ENCODE data around the gene FAM222A.

FAM222A gene

DNA sequence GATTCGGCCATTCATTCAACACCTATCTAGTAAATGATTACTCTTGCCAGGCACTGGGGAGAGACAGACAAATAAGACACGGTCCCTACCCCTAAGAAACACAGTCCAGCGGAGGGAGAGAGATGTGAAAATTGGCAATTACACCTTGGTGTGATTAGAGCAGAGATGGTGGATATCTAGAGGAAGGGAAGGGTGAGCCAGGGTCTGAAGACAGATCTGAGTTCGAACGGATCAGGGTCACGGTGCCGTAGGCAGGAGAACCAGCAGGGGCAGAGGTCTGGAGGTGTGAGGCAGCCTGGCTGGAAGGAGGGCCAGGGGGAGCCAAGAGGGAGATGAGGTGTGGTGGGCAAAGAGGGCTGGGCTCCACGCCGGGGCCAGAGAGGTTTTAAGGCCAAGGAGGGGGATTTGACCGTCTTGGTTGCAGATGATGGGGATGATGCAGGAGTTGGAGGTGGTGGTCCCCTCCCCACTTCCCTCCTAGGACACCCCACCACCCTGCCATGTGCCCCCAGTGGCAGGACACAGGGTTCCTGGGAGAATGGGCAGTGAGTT, 27.1 kb downstream of the FAM222A start:
- no peak for DNase-seq

DNA sequence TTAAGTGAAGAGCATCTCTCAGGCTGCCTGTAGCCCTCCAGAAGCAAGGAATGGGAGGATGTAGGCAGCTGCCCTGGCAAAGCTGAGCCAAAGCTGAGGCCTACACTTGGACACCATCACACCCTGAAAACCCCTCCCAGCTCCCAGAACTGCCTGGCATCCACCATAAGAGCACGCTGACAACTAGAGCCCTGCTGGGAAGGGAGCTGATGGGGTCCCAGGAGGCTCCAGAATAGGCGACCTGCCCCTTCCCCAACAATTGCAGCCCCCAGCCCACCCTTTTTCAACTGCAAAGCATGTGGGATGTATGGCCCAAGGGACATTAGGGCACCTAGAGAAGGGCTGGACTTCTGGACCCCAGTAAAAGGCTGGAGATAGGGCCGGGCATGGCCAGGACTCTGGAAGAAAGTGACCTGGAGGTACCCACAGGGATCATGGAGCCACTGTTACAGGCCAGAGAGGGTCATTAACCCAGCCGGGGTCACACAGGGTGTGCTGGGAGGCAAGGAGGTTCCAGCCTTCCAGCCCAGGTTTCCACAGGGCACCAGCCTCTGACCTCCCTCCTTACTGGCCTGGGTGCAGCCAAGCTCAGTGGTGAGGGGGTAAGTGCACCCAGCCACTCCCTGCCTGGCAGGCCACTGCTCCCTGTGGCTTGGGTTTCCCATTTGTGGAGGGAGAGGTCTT, 27.8 kb downstream of the FAM222A start:
- DNase-seq: no peak

DNA sequence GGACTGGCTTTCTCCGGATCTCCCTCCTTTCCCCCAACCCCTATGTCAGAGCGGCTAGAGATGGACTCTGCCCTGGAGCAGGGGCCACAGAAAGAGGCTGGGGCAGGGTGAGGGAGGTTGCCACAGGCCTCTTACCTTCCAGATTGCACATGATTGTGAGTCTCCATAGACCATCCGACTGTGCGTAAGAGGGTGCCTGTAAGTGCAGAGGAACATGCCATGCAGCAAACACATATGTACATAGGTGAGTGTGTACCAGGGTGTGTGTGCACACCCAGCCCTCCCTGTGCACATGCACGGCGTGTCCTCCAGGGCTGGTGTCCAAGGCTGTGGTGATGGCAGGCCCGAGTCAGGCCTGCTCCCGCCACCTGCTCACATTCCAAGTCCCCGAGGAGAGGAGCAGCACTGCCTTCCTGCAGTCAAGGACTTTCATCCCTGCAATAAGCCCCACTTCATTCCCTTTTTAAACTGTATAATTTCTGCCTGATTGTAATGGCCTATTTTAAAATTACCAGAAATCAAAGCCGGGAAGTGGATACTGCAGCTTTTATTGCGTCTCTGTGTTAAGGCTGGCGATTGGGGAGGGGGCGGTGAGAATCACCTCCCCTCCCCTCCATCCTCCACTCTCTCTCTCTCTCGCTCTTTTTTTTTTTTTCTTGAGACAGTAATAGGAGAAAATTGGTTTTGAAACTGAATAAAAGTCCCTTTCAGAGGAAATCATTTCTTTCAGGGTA, 28.5 kb downstream of the FAM222A start:
- DNase-seq: no peak

DNA sequence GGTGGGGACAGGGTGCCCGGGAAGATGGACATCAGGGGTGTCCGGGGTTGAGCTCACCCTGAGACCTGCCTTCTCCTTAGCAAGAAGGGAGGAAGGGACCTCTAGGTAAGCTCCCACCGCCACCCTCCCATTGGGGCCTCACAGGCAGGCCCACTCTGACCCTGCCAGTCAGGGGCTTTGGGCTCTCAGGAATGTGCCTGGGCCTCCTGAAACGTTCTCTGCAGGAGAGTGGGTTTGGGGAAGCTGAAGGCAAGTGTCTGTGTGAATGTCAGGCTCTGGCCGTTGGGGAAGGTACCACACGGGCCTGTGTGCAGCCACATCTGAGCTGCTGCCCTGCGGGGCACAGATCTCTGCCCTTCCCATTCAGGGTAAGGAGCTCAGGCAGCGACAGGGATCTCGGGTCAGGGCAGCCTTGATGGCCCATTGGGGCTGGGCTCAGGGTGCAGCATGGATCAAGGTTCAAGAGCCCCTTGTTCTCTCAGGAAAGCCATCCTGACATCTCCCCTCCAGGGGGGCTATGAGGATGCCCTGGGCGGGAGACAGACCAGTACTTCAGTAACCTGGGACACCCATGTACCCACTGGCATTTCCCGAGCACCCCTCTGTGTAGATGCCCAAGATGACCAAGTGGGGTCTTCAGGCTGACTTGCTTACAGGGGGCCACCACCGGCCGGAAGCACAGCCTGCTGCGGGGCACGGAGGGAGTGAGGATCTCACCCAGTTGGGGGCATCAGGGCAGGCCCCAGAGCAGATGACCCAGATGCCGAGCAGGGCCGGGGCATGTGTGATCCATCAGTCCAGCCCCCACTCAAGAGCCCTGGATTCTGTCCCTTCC, 29.7 kb downstream of the FAM222A start:
- DNase-seq: no peak

DNA sequence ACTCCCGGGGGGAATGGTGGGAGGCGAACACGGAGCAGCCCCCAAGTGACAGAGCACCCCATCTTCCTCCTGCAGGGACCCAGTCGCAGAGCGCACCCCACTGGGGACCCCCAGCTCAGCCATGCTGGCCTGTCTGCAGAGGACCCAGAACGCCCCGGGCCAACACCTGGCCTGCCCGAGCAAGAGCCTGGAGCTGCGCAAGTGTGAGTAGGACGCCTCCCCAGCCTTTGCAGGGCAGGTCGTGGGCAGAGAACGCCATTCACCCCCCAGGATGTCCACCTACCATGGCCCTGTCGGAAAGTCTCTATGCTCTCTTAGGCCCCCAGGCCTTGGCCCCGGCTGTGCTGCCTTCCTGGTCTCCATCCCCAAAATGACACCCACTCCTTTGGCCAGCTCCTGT, 30.4 kb downstream of the FAM222A start:
- no peak for DNase-seq

DNA sequence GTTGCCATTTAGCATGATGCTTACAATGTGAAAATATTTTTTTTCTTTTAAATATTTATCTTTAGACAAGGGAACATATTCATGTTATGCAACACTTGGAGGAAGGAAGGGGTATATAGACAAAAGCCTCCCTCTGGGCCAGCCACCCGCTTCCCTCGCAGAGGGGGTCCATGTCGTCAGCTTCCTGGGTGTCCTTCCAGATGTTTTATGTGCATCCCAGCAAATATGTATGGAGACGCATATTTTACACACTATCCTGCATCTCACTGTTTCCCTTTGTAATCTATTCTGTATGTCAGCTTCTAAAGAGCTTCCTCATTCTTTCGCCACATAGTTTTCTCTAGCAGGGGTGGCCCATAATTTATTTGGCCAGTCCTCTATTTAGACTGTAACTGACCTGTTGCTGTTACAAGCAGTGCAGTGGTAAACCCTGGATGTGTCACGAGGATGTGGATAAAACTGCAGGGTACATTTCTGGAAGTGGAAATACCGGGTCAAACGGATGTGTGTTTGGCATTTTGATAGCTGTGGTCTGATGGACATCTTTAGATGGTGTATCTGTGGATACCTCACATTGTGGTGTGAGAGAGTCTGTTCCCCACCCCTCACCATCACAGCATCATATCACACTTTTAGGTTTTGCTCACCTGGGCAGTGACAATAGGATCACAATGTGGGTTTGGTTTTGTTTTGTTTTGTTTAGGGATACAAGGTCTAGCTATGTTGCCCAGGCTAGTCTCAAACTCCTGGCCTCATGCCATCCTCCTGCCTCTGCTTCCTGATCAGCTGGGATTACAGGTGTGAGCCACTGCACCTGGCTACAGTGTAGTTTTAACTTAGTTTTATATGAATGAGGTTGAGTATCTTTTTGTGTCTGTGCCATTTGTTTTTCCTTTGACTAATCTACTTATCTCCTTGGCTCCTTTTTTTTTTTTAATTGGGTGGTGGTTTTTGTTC, 31.6 kb downstream of the FAM222A start:
- DNase-seq: no peak

DNA sequence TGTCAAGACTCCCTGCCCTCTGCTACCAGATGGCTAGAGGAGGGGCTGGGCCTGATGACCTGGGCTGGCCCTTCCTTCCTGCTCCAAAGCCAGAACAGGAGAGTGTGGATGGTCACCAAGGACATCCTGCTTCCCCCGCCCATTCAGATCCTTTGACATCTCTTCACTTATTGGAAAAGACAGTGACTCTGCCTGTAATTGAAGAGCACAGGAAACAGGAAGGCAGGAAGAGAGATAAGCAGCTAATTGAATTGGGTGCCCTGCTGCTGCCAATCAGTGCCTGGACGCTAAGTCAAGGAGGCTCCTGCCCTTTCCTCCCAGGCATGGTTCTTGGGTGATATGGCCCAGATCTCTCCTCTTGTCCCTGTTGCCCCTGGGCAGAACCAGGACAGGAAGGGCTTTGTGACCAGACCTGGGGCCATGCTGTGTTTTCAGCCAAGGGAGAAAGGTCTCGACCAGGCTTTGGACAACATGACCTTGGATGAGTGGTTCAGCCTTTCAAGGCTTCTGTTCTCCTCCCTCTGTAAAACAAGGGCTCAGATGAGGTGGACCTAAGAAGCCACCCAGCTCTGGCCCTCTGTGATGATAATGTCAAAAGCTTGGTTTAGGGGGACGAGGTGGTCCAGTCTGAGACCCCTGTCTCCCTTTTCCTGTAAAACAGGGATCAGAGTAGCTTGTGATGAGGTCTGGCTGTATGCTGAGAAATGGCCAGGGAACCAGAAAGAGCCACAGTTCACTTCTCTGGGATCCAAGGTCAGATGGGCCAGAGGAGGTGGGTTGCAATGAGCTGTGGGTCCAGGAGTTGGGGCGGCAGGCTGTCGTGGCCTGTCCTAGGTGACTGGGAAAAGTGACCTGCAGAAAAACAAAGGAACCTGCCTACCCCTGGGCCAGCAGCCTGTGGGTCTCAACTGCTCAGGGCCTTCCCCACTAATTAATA, 38.8 kb downstream of the FAM222A start:
- no peak for DNase-seq

DNA sequence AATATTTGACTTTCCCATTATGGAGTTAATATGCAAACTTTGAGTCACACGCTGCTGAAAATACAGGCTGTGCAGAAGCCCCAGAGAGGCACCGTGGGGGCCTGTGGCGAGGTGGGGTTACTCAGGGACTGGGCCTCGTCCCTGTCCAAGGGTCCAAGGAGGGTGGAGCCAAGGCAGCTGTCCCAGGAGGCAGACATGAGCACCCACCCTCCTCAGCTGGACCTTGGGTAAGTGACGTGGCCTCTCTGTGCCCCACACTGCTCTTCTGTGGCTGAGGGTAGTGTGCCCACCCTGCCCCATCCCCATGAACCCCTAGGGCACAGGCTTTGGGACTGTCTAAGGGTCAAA, 39.4 kb downstream of the FAM222A start:
- DNase-seq: no peak

DNA sequence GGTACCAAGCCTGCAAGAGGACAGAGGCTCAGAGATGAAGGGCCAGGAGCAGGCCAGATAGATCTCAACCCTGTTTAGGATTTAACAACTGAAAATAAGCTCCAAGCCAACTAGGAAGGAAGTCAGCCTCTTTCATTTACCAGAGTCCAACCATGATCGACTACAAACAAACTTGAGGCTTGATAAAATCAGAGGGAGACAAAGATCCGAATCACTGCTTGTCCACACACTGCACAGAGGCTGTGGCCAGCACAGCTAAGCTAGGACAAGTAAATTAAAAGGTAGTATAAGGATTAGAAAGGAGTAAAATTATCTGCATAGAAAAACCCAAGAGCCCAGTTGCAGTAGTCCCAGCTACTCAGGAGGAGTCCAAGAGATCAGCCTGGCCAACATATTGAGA, 40.3 kb downstream of the FAM222A start:
- DNase-seq: no peak

DNA sequence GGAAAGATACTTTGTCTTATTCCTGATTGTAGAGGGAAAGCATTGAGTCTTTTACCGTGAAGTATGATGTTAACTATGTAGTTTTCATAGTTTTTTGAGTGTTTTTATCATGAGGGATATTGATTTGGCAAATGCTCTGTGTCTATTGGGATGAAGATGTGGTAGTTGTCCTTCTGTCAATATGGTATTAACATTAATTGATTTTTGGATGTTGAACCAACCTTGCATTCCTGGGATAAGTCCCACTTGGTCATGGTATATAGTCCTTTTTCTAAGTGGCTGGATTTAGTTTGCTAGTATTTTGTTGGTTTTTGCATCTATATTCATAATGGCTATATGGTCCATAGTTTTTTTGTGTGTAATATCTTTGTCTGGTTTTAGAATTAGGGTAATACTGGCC, 42.8 kb downstream of the FAM222A start:
- DNase-seq: no peak

DNA sequence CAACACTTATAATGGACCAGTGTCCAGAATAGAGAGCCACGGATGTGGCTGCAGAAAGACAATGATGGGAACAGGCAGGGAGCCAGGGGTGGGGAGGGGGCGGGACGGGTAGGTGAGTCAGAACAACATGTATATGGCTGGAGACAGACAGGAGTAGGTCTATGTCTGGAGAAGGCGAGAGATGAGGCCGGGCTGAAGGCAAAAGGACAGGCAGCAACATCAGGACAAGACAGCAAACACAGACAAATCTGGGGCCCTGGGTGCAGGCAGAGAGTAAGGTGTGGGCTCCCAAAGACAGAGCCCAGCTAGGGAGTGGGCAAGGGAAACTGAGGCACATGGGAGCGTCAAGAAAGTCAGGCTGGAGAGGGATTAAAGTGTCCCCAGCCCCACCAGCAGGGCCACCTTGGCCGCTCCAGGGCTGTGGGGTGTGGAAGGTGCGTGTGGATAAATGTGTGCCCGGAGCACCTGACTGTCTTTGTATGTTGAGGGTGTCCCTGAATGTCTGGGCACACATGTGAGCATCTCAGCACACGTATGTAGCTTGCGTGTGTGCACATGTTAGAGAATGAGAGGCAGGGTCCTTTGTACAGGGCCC, 44.1 kb downstream of the FAM222A start:
- DNase-seq: no peak

DNA sequence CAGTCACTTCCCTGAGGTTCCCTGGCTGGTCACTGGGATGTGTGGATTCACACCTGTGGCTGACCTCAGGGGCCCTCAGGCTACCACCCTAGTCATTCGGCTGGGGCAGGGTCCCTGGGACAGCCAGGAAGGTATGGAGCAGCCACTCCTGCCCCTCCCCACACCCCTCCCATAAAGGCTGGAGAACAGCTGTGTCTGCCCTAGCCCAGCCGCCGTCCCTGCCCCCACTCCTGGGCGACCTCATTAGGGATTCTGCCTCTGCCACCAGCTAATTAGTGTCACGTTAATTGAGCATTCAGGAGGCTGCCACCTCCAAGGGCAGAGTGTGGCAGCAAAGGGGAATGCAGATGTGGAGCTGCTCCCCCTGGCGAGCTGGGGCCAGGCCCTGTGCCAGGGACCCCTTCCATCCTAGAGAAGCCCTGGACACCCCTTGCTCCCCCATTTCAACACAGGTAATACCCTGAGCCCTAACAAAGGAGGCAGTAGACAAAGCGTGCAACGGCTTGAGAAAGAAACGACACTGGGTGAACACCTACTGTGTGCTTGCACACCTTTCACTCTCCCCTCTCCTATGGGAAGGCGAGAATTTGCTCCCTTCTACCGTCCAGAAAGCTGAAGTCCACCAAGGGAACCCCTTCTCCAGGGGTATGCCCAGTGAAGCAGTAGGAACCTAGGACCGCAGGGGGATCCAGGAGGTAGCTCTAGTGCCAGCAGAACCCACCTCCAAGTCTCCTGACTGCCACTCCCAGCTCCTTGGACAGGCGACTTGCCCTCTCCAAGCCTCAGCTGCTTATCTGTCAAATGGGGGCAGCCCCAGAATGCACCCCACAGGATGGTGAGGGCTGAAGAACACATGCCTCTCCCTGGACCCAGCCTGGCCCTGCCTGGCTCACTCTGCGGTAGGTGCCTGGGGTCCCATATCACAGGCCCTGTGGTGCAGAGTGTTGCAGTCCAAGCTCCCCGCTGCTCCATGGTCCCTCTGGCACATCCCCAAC, 45.1 kb downstream of the FAM222A start:
- DNase-seq: no peak

DNA sequence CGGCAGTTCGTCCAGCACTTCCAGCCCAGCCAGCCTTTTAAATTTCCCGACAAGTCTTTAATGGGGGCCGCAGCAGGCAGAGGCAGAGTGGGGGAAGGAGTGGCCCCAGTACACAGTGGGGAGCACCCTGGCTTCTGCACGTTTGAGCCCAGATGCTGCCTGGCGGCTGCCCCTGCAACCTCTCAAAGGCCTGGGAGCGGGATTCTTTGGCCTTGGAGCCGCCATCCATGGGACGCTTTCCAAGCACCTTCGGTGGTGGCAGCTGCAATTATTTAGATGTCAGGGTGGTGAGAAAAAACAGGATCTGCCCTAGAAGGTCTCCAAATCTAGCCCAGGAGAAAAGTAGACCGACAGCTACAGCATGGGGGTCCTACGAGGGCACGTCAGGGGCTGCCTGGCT, 46.0 kb downstream of the FAM222A start:
- no peak for DNase-seq

DNA sequence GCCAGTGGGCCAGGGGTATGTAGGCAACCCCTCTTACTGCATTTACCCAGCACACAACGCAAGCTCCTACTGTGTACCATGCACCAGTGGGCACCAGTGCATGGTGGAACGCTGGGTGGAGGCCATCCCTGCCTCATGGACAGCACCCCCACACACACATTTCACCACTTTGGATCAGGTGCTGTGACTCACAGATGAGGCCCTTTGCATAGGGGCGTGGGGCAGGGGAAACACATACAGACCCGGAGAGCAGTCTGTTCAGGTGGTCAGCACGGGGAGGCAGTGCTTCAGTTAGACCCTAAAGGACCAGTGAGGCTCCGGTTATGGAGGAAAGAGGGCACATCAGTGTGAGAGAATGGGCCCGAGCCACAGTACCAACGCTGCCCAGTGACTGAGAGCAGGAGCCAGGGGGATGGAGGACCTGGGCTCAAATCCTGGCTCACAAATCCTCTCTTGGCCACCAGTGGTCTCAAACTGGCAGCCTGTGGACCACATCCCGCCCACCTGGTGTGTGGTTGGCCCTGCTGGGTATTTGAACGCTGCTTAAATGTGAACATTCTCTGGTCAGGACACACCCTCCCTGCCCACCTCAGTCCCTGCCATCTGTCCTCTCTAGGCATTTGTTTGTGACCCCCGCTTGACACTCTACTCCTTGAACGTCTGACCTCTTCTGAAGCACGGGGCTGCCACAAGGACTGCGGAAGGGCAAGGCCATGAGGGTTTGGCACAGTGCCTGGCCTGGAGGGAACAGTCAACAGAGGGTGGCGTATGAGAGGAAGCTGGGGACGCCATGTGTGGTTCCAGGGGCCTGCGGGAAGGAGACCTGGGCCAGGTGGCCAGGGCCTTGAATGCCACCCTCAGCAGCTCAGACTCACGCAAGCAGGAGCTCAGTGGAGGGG, 46.7 kb downstream of the FAM222A start:
- no peak for DNase-seq

DNA sequence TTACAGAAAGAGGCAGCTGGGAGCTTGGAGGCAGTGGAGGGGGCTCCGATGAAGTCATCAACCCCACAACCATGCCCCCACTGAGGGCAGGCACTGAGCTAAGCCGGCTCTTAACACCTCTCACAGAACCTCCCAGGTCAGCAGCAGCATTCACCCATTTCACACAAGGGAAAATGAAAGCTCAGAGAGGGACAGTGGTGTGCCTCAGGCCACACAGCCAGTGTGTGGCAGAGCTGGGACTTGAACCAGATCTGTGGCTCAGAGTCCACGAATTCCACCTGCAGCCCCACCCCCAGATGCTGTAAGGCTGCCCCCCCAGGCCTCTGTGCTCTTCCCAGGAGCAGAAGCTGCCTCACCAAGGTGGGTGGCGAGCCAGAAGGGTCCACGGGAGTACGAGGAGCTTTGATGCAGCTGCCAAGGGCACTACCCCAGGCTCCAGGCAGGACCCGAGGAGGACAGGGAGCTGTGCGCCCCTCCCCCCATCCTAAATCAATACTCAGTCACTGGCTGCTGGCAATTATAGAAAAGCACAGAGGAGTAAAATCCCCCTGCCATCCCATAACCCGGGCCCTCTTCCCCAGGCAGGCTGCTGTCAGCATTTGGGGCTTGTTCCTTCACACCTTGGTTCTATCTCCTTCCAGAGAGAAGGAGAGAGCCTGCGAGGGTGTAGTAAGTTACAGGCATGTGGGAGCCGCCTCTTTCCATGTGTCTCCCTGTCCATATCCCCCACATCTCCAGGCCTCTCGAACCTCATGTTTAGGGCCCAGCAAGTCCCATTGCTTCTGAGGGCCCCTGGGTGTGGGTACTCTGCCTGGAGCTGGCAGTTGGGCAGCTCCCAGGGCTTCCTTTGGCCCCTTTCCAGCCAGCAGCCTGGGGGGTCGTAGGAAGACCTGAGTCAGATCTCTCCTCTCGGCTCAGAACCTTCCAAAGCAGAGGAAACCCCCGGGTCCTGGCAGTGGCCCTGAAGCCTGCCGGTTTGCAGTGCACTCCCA, 47.6 kb downstream of the FAM222A start:
- DNase-seq: no peak

DNA sequence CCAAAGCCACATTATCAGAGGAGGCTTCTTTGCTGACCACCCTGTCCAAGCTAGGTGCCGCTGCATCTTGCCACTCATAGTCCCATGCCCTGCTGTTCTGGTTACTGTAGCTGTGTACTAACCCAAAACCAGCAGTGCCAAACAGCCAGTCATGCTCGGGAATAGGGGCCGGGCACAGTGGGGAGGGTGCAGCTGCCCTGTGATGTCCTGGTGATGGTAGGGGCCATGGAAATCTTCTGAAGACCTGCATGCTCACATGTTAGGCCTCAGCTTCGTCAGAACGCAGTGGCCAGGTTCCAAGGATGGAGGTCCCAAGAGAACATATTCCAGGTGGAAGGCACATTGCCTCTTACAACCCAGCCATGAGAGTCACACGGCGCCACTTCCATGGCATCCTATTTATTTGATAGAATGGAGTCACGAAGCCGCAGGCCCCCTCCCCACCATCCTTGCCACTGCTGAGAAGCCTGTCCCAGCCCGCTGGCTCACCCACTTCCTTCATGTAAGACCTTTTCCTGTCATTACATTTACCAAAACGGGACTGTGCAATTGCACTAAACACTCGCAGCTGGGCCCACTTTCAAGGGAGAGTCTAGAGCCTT, 48.5 kb downstream of the FAM222A start:
- DNase-seq: no peak
